A673 (cell line): ENCODE measurements around the gene LGALS3BP. TPM values are rescaled to one million over a fixed set of nuclear protein-coding genes. Genes with fewer than 3 reads are reported as not detected.

Experiments
- Bru-seq: library from RNA; stranded (reverse); fragments of 400-500 nt; gene quantifications from one replicate; lab custom pipeline; 2021; lab: Mats Ljungman, UMichigan
- BruChase-seq, 2 experiments: library from RNA; stranded (reverse); fragments of 400-500 nt; gene quantifications; one replicate each; lab custom pipeline; 2021; lab: Mats Ljungman, UMichigan
- BruUV-seq: library from RNA; stranded (reverse); fragments of 400-500 nt; replicated peaks from 2 replicates; lab custom pipeline; 2021; lab: Mats Ljungman, UMichigan
- CTCF ChIA-PET: fragments of 300-600 bp; sonication (Branson Sonifier 250); formaldehyde crosslinking; loops from one replicate; lab custom pipeline; 2022; ENCODE audit warnings: antibody characterized with exemption; lab: Charles Lee
- POLR2A ChIA-PET: fragments of 300-600 bp; sonication (Branson Sonifier 250); formaldehyde crosslinking; loops from one replicate; lab custom pipeline; 2022; ENCODE audit warnings: antibody characterized with exemption; ENCODE audit not compliant: low non-redundant PET; lab: Charles Lee
- DNase-seq: peaks from one replicate; pipeline ENCODE4 v3.0.0-alpha.2; 2015; ENCODE audit warnings: low spot score
- H3K27ac ChIP-seq: fragments of 200-600 bp; sonication (generic); 2 replicates; pipeline ENCODE4 v1.5.1; 2016; ENCODE audit warnings: mixed run types, low read depth, mild to moderate bottlenecking, mixed read lengths, antibody characterized with exemption, low read length; ENCODE audit not compliant: poor library complexity, severe bottlenecking
- H3K27me3 ChIP-seq: fragments of 200-600 bp; sonication (generic); replicated peaks from 2 replicates; pipeline ENCODE4 v1.6.1; 2017; ENCODE audit warnings: mixed run types, low read depth, mild to moderate bottlenecking, mixed read lengths, antibody characterized with exemption, low read length; ENCODE audit not compliant: insufficient read depth, poor library complexity
- H3K36me3 ChIP-seq: fragments of 200-600 bp; sonication (generic); 2 replicates; pipeline ENCODE4 v1.6.1; 2016; ENCODE audit warnings: mixed run types, mild to moderate bottlenecking, mixed read lengths, antibody characterized with exemption, low read length; ENCODE audit not compliant: insufficient read depth, poor library complexity, severe bottlenecking
- H3K4me1 ChIP-seq: fragments of 200-600 bp; sonication (generic); 2 replicates; pipeline ENCODE4 v1.6.1; 2017; ENCODE audit warnings: mixed run types, mild to moderate bottlenecking, mixed read lengths, antibody characterized with exemption, low read length; ENCODE audit not compliant: insufficient read depth, poor library complexity, severe bottlenecking
- H3K4me3 ChIP-seq: fragments of 200-600 bp; sonication (generic); 2 replicates; pipeline ENCODE4 v1.5.1; 2016; ENCODE audit warnings: low read depth, mixed run types, mild to moderate bottlenecking, mixed read lengths, low read length; ENCODE audit not compliant: poor library complexity, severe bottlenecking
- H3K9me3 ChIP-seq: fragments of 200-600 bp; sonication (generic); 2 replicates; pipeline ENCODE4 v1.6.1; 2016; ENCODE audit warnings: mixed run types, low read depth, mild to moderate bottlenecking, mixed read lengths, antibody characterized with exemption, low read length; ENCODE audit not compliant: poor library complexity, severe bottlenecking
- EZH2 ChIP-seq: fragments of 200-600 bp; sonication (generic); IDR thresholded peaks from 2 replicates; pipeline ENCODE4 v1.6.1; 2017; ENCODE audit warnings: borderline replicate concordance, low read depth, mild to moderate bottlenecking, mixed read lengths, antibody characterized with exemption, low read length; ENCODE audit not compliant: poor library complexity, severe bottlenecking
- intact Hi-C: fragments of 100-400 bp; cut with micrococcal nuclease; formaldehyde crosslinking; loops from one replicate; pipeline ENCODE4 v1.10.0; 2022; ENCODE audit not compliant: unreplicated experiment
- long read RNA-seq: library from polyadenylated mRNA; stranded (forward); transcript quantifications from one replicate; pipeline ENCODE4 v2.0.0, GENCODE V29; 2022
- total RNA-seq: library from RNA; stranded (reverse); gene quantifications from 2 replicates; pipeline ENCODE4 v1.2.3, GENCODE V29; 2021
- TF ChIP-seq, protein P1 (sequence below): fragments of 300-800, 200-600 bp; sonication (generic); conservative IDR thresholded peaks from 2 replicates; pipeline ENCODE4 v1.5.1; 2017; ENCODE audit warnings: low read depth, mild to moderate bottlenecking, antibody characterized with exemption, low read length, moderate library complexity, mixed read lengths

LGALS3BP gene, protein sequence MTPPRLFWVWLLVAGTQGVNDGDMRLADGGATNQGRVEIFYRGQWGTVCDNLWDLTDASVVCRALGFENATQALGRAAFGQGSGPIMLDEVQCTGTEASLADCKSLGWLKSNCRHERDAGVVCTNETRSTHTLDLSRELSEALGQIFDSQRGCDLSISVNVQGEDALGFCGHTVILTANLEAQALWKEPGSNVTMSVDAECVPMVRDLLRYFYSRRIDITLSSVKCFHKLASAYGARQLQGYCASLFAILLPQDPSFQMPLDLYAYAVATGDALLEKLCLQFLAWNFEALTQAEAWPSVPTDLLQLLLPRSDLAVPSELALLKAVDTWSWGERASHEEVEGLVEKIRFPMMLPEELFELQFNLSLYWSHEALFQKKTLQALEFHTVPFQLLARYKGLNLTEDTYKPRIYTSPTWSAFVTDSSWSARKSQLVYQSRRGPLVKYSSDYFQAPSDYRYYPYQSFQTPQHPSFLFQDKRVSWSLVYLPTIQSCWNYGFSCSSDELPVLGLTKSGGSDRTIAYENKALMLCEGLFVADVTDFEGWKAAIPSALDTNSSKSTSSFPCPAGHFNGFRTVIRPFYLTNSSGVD
- total RNA-seq, result 295 and 324 TPM in 2 replicates
- percentile 76 among the genes with signal in this experiment for Bru-seq, nascent RNA
- percentile 76 among the genes with signal in this experiment for BruChase-seq, experiment 1, labeled RNA remaining after a 2-hour chase
- BruChase-seq, experiment 2, labeled RNA remaining after a 6-hour chase, result percentile 87 among the genes with signal in this experiment
- long read RNA-seq, transcript LGALS3BP-201 (6 exons, 2,405 nt), result major isoform, 672 of 814 reads
- long read RNA-seq, transcript LGALS3BP-210 (3 exons, 882 nt), result minor isoform, 5 of 814 reads
- long read RNA-seq, transcript LGALS3BP-202 (5 exons, 936 nt), result minor isoform, 35 of 814 reads
- long read RNA-seq, partial matches to known transcripts, result 27 of 814 reads
- long read RNA-seq, other reads (novel, unspliced or antisense), result 70 of 814 reads

DNA sequence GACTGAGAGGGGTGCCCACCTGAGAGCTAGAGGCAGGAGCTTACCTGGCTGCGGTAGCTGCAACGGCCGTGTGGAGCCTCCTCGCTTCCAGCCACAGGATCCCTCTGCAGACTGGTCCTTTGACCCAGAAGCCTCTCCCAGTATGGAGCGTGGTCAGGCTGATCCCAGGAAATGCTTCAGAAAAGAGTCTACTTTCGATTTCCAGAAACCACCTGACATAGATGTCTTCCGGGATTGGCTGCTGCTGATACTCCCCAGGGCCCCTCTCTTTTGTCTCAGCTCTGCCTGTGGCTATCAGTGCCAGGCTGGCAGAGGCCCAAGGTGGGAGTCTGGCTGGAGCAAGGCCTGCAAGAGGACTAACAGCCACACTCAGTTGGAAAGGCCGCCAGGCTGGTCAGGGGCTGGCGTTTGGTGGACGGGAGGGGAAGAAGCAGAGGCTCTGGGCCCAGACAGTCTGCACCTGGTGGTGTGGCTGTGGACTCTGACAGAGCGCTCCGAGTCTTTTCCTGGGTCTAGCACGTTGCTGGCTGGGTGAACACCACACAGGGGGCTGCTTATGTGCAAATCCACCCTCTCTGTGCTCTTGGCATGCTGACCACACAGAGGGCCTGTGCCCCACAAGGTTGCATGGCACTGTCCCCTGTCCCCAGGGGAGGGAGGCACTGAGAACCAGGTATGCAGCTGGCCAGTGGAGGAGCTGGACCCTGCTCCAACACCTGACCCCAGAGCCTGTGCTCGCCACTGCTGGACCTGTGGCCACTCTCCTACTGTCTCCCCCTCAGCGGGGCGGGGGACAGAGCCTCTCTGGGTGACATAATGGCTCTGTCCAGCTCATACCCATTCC is at the start of gene LGALS3BP:
Gene LGALS3BP (minus strand): TSS at position 144 of the 844 bp plus-strand sequence. CDS start 2,732 bp downstream, outside the sequence.
- no TSS peak for BruUV-seq
- H3K27ac ChIP-seq, result peak within 1 kb of the TSS; percentile 71
- intact Hi-C loops, result no loop called here
- peaks cover 36% of the 10 kb centered on the region for H3K4me1 ChIP-seq
- POLR2A ChIA-PET, result interaction anchor here (0.6 kb wide), 1 partner anchor 398 kb away, joined by 8 read pairs; no protein-coding TSS in a partner anchor
- H3K4me3 ChIP-seq, result peak within 1 kb of the TSS; percentile 61
- H3K36me3 ChIP-seq, result peaks cover 13% of the 10 kb centered on the region
- no peaks in the 10 kb centered on the region for H3K9me3 ChIP-seq
- CTCF ChIA-PET, result interaction anchor here (0.8 kb wide), 1 partner anchor 9 kb away, joined by 3 read pairs; no protein-coding TSS in a partner anchor
- TF ChIP-seq, protein P1, sequence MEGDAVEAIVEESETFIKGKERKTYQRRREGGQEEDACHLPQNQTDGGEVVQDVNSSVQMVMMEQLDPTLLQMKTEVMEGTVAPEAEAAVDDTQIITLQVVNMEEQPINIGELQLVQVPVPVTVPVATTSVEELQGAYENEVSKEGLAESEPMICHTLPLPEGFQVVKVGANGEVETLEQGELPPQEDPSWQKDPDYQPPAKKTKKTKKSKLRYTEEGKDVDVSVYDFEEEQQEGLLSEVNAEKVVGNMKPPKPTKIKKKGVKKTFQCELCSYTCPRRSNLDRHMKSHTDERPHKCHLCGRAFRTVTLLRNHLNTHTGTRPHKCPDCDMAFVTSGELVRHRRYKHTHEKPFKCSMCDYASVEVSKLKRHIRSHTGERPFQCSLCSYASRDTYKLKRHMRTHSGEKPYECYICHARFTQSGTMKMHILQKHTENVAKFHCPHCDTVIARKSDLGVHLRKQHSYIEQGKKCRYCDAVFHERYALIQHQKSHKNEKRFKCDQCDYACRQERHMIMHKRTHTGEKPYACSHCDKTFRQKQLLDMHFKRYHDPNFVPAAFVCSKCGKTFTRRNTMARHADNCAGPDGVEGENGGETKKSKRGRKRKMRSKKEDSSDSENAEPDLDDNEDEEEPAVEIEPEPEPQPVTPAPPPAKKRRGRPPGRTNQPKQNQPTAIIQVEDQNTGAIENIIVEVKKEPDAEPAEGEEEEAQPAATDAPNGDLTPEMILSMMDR, result no peak
- no peak for TF ChIP-seq EZH2
- H3K27me3 ChIP-seq, result no peaks in the 10 kb centered on the region
- peak; percentile 94 for DNase-seq

DNA sequence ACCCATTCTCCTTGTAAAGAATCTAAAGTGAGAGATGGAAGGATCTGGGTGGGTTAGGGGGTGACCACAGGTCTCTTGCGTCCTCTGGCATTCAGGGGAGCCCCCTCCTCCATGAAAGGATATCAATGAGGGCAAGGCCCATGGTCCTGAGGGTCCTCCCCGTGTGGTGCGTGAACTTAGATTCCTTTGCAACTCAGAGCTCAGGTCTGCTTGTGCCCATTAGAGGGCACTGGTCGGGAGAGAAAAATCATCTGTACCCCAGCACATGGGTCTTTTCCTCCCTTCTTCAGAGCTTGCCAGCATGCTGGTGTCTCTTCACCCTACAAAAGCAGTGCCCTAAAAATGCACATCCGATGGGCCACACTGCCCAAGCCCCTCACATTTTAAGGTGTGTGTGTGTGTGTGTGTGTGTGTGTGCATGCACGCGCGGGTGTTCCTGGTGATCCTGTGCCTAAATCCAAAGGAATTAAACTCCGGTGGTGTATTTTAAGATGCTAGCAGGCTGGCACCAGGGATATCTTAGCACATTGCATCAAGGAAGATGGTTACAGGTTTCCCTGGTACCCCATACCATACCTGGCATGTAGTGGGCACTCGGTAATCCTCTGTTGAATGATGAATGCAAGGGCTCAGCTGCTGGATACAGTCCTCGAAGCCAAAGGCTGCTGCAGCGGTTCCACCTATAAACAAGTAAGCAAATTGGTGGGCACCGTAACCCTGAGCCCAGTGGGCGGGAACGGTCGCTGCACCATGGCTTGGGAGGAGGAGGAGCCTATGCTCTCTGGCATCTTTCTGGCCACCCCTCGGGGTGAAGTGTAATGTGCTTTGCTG is 49.0 kb upstream of the LGALS3BP start:
- no TSS peak for BruUV-seq
- peaks cover 38% of the 10 kb centered on the region for H3K4me1 ChIP-seq
- no peaks in the 10 kb centered on the region for H3K9me3 ChIP-seq
- H3K36me3 ChIP-seq, result no peaks in the 10 kb centered on the region
- H3K27me3 ChIP-seq, result no peaks in the 10 kb centered on the region
- TF ChIP-seq, protein P1, result peak; percentile 46; the same call in 1 of the 2 replicates
- no peak for TF ChIP-seq EZH2
- CTCF ChIA-PET, result interaction anchor here (0.7 kb wide), 1 partner anchor 17 kb away, joined by 3 read pairs; no protein-coding TSS in a partner anchor
- no peak for DNase-seq
- intact Hi-C loops, result no loop called here
- no peak overlapping the region for H3K27ac ChIP-seq
- POLR2A ChIA-PET, result no interaction called here
- no peak overlapping the region for H3K4me3 ChIP-seq
